GM12878 (cell line): Measurements from ENCODE around the gene BUB1B. TPM values are rescaled to one million over a fixed set of nuclear protein-coding genes. Genes with fewer than 3 reads are reported as not detected.

Source experiments
- ATAC-seq: fragments of 200-7000 bp; cut with Tn5 transposase; 3 replicates; pipeline ENCODE4 v1.9.1; 2020; ENCODE audit warnings: mild to moderate bottlenecking, moderate library complexity
- BruUV-seq: library from RNA; stranded (reverse); fragments of 400-500 nt; replicated peaks from 2 replicates; lab custom pipeline; 2021; lab: Mats Ljungman, UMichigan
- CTCF ChIA-PET: fragments of 300-600 bp; sonication (Branson Sonifier 250); formaldehyde crosslinking; extraction: SDS; loops from one replicate; lab custom pipeline; 2021; ENCODE audit warnings: inconsistent platforms; lab: Yijun Ruan, JAX
- POLR2A ChIA-PET: fragments of 350-600 bp; formaldehyde crosslinking; extraction: SDS; loops from one replicate; lab custom pipeline; 2021; ENCODE audit warnings: inconsistent platforms; lab: Charles Lee
- RAD21 ChIA-PET: fragments of 300-600 bp; sonication (Branson Sonifier 250); formaldehyde crosslinking; loops from one replicate; lab custom pipeline; 2023; ENCODE audit warnings: antibody characterized with exemption; ENCODE audit not compliant: unreplicated experiment; lab: Charles Lee
- SMC1A ChIA-PET: fragments of 300-600 bp; sonication (Branson Sonifier 250); formaldehyde crosslinking; loops from one replicate; lab custom pipeline; 2023; ENCODE audit not compliant: unreplicated experiment, uncharacterized antibody; lab: Charles Lee
- DNase-seq: peaks from one replicate; pipeline ENCODE4 v3.0.0-alpha.2; 2011; ENCODE audit warnings: low read depth, low spot score
- FAIRE-seq: peaks from 3 replicates; lab custom pipeline; 2011; peaks lifted over from hg19 to GRCh38; lab: Jason Lieb, UNC
- H2AFZ ChIP-seq: 2 replicates; pipeline ENCODE4 v1.6.0; 2011; ENCODE audit warnings: low read depth, low read length, control low read depth; ENCODE audit not compliant: control insufficient read depth
- H3K27ac ChIP-seq: 2 replicates; pipeline ENCODE4 v1.5.1; 2011; ENCODE audit warnings: control low read depth; ENCODE audit not compliant: control insufficient read depth, insufficient read depth
- H3K27me3 ChIP-seq, 2 experiments: replicated peaks in 1 of 2; 2 replicates each; pipeline versions ENCODE4 v1.6.0 to v1.6.1; 2011; ENCODE audit warnings: low read length in 1 of 2; ENCODE audit not compliant: control insufficient read depth in 2 of 2, insufficient read depth in 2 of 2
- H3K36me3 ChIP-seq, 2 experiments: 2 replicates each; pipeline ENCODE4 v1.5.1; 2011; ENCODE audit warnings: low read length in 1 of 2; ENCODE audit not compliant: control insufficient read depth in 2 of 2, insufficient read depth in 2 of 2
- H3K4me1 ChIP-seq: 2 replicates; pipeline ENCODE4 v1.6.1; 2011; ENCODE audit warnings: mild to moderate bottlenecking, low read length, moderate library complexity, mixed read lengths; ENCODE audit not compliant: control insufficient read depth, insufficient read depth
- H3K4me2 ChIP-seq: 2 replicates; pipeline ENCODE4 v1.6.0; 2011; ENCODE audit warnings: control low read depth; ENCODE audit not compliant: control insufficient read depth, insufficient read depth
- H3K4me3 ChIP-seq: fragments of 200-600 bp; sonication (generic); 2 replicates; pipeline ENCODE4 v1.5.1; 2016
- H3K79me2 ChIP-seq: 2 replicates; pipeline ENCODE4 v1.6.0; 2011; ENCODE audit warnings: low read length; ENCODE audit not compliant: control insufficient read depth, insufficient read depth
- H3K9ac ChIP-seq: 2 replicates; pipeline ENCODE4 v1.8.0; 2011; ENCODE audit warnings: low read length, control low read depth, mixed read lengths; ENCODE audit not compliant: control insufficient read depth, insufficient read depth
- H3K9me3 ChIP-seq: replicated peaks from 3 replicates; pipeline ENCODE4 v1.5.1; 2011; ENCODE audit warnings: mild to moderate bottlenecking, low read length; ENCODE audit not compliant: control insufficient read depth, insufficient read depth
- H4K20me1 ChIP-seq: 2 replicates; pipeline ENCODE4 v1.6.0; 2011; ENCODE audit not compliant: control insufficient read depth, insufficient read depth
- BCL3 ChIP-seq: IDR thresholded peaks from 2 replicates; pipeline ENCODE4 v1.6.1; 2011; ENCODE audit warnings: borderline replicate concordance, low read depth, mild to moderate bottlenecking, moderate library complexity, low read length; ENCODE audit not compliant: insufficient read depth, poor library complexity, severe bottlenecking
- CEBPB ChIP-seq, 2 experiments: fragments of 150-350 bp in 1 of 2; IDR thresholded peaks; 2 replicates each; pipeline ENCODE4 v1.6.1; 2012 to 2014; ENCODE audit warnings: low read depth in 2 of 2, low read length in 2 of 2, borderline replicate concordance in 1 of 2, inconsistent platforms in 1 of 2
- CREB1 ChIP-seq: IDR thresholded peaks from 2 replicates; pipeline ENCODE4 v1.6.1; 2012; ENCODE audit warnings: low read depth, mild to moderate bottlenecking, inconsistent platforms
- CTCF ChIP-seq, 3 experiments: IDR thresholded peaks in 2 of 3; conservative IDR thresholded peaks in 1 of 3; 2 replicates each; pipeline ENCODE4 v1.5.1; 2011; ENCODE audit warnings: low read depth in 3 of 3, low read length in 3 of 3, mild to moderate bottlenecking in 3 of 3, control low read depth in 2 of 3, moderate library complexity in 2 of 3, inconsistent platforms in 1 of 3, mixed read lengths in 1 of 3; ENCODE audit not compliant: control insufficient read depth in 2 of 3, insufficient read depth in 1 of 3; ENCODE audit errors: extremely low read depth in 1 of 3
- HDAC6 ChIP-seq: fragments of 200-600 bp; sonication (generic); IDR thresholded peaks from one replicate; pipeline ENCODE4 v1.8.0; 2017; ENCODE audit warnings: antibody characterized with exemption; ENCODE audit not compliant: unreplicated experiment
- MEF2B ChIP-seq: fragments of 450-650 bp; IDR thresholded peaks from 2 replicates; pipeline ENCODE4 v1.6.1; 2018; ENCODE audit warnings: mild to moderate bottlenecking, moderate library complexity; ENCODE audit not compliant: partially characterized antibody, poor library complexity, severe bottlenecking
- RAD51 ChIP-seq: fragments of 450-650 bp; IDR thresholded peaks from 2 replicates; pipeline ENCODE4 v1.6.1; 2016; ENCODE audit warnings: moderate library complexity, mild to moderate bottlenecking, inconsistent platforms
- RB1 ChIP-seq: fragments of 450-650 bp; formaldehyde crosslinking; IDR thresholded peaks from 2 replicates; pipeline ENCODE4 v1.6.1; 2017; ENCODE audit warnings: mild to moderate bottlenecking, borderline replicate concordance
- RELA ChIP-seq: fragments of 450-650 bp; IDR thresholded peaks from 2 replicates; pipeline ENCODE4 v1.8.0; 2014; ENCODE audit warnings: borderline replicate concordance; ENCODE audit not compliant: partially characterized antibody
- SUPT20H ChIP-seq: IDR thresholded peaks from 2 replicates; pipeline ENCODE4 v1.6.1; 2011; ENCODE audit warnings: low read depth, mild to moderate bottlenecking, low read length, moderate library complexity, borderline replicate concordance; ENCODE audit not compliant: control insufficient read depth
- TARDBP ChIP-seq: IDR thresholded peaks from 2 replicates; pipeline ENCODE4 v1.6.1; 2016; ENCODE audit warnings: borderline replicate concordance
- ZNF207 ChIP-seq: fragments of 450-650 bp; IDR thresholded peaks from 2 replicates; pipeline ENCODE4 v1.6.1; 2014; ENCODE audit warnings: antibody characterized with exemption, mild to moderate bottlenecking, borderline replicate concordance
- whole genome bisulfite sequencing: methylation state at CpG from one replicate; pipeline ENCODE4 v1.1.6; 2016; ENCODE audit warnings: low lambda C conversion rate; ENCODE audit not compliant: insufficient replicate concordance, insufficient coverage; ENCODE audit errors: missing lambda C conversion rate; 5-methylcytosine and 5-hydroxymethylcytosine counted together
- in situ Hi-C: fragments of 300-500 bp; cut with MboI; formaldehyde crosslinking; loops from 9 replicates; pipeline ENCODE4 v1.14.3; 2018; ENCODE audit warnings: mixed read lengths
- intact Hi-C: fragments of 100-400 bp; cut with micrococcal nuclease; formaldehyde crosslinking; loops from one replicate; pipeline ENCODE4 v1.14.2; 2022; ENCODE audit not compliant: unreplicated experiment
- polyA plus RNA-seq, 11 experiments: library from polyadenylated mRNA; depleted of rRNA in 4 of 11; unstranded in 6 of 11; stranded (reverse) in 5 of 11; fragments of >200 nt; fragmentation: Nextera tagmentation in 4 of 11; fragmentation: Illumina TruSeq in 1 of 11; extraction: Ambion mirVana in 4 of 11; extraction: Trizol in 1 of 11; gene quantifications; 1 replicate in 1 of 11; 2 replicates in 10 of 11; pipeline versions ENCODE4 v1.2.1 to v1.2.3, GENCODE V29; 2011 to 2016; ENCODE audit warnings: inconsistent platforms in 2 of 11, missing spikeins in 2 of 11, low read depth in 1 of 11
- total RNA-seq, 4 experiments: library from RNA; depleted of rRNA in 3 of 4; stranded (reverse); fragments of >200 nt in 3 of 4; fragmentation: Illumina TruSeq in 1 of 4; extraction: Trizol in 1 of 4; gene quantifications; 2 replicates each; pipeline versions ENCODE4 v1.2.1 to v1.2.3, GENCODE V29; 2013 to 2021

Gene BUB1B
- total and polyA plus RNA-seq, 10 of the 15 experiments (the other 5 are each of a cell fraction or from before 2014, with no cell fraction given), result 29.1 to 98.6 (median 77.3) TPM

GRCh38 chr15:40192942-40193341 lies 32.1 kb downstream of the BUB1B start:
- H3K79me2 ChIP-seq, result peaks cover 9% of the 10 kb centered on the region
- FAIRE-seq (no peak), DNase-seq (no peak), ATAC-seq (no peak)
- no peak overlapping the region for H2AFZ ChIP-seq
- H3K9me3 ChIP-seq, result no peaks in the 10 kb centered on the region
- H3K4me2 ChIP-seq, result no peak overlapping the region
- SMC1A ChIA-PET, result interaction anchor here (1.0 to 1.4 kb wide), 2 partner anchors 86 to 147 kb away, joined by 3 read pairs; no protein-coding TSS in a partner anchor
- H3K9ac ChIP-seq, result no peak overlapping the region
- intact Hi-C loops, result no loop called here
- H3K27ac ChIP-seq, result no peak overlapping the region
- H3K36me3 ChIP-seq, result peaks cover 14 to 26% of the 10 kb centered on the region in 2 experiments
- no TSS peak for BruUV-seq
- TF ChIP-seq CREB1 (no peak), TARDBP (no peak), RB1 (no peak), MEF2B (no peak), HDAC6 (no peak), CEBPB (IDR thresholded peaks at IDR 0.05; ENCODE audit: borderline replicate concordance in 1 of 2, low read depth in 2 of 2, low read length in 2 of 2) (no peak), BCL3 (no peak), ZNF207 (no peak), CTCF (IDR thresholded peaks at IDR 0.05 in 2 of 3, conservative IDR thresholded peaks at IDR 0.05 in 1 of 3; ENCODE audit: control insufficient read depth in 2 of 3, extremely low read depth in 1 of 3, insufficient read depth in 1 of 3, low read depth in 3 of 3, low read length in 3 of 3) (no peak), RELA (no peak), SUPT20H (no peak), RAD51 (no peak)
- TF ChIP-seq, all 136 proteins: peak for 0
- RAD21 ChIA-PET, result interaction anchor here (0.6 to 2.1 kb wide), 2 partner anchors 12 to 147 kb away, joined by 3 to 9 read pairs; no protein-coding TSS in a partner anchor
- POLR2A ChIA-PET, result interaction anchor here (0.6 kb wide), 1 partner anchor 171 kb away, joined by 3 read pairs; no protein-coding TSS in a partner anchor
- H4K20me1 ChIP-seq, result no peaks in the 10 kb centered on the region
- in situ Hi-C loops, result loop anchor here (10.0 kb wide), 2 partner anchors 148 to 1172 kb away; no protein-coding TSS in a partner anchor
- WGBS, result 100% methylated on average over 1 of the region's 1 CpG
- no peak overlapping the region for H3K4me3 ChIP-seq
- CTCF ChIA-PET, result interaction anchor here (1.8 to 2.4 kb wide), 2 partner anchors 9 to 147 kb away, joined by 6 to 15 read pairs; no protein-coding TSS in a partner anchor
- peaks cover 4% of the 10 kb centered on the region; the same call in 1 of the 2 replicates for H3K4me1 ChIP-seq
- H3K27me3 ChIP-seq, result no peaks in the 10 kb centered on the region
